NCI-H748 (cell line): ENCODE measurements around the gene CSNK2A3.
"Not testable (repeated sequence)": the region's sequence is repeated elsewhere in the genome, so short reads cannot be mapped to it uniquely, and the experiment has no call there.

Experiments
- DNase-seq: peaks from one replicate; lab custom pipeline; 2025; ENCODE audit not compliant: unreplicated experiment; lab: John Stamatoyannopoulos, UW

Gene CSNK2A3

GRCh38 chr11:11380340-11380739 is 27.3 kb upstream of the CSNK2A3 start:
- no peak for DNase-seq

- DNase-seq: no peak
Observed at GRCh38 chr11:11379661-11380060, 26.6 kb upstream of the CSNK2A3 start.

- DNase-seq: no peak
Observed at GRCh38 chr11:11378184-11378940, 25.3 kb upstream of the CSNK2A3 start.

DNA sequence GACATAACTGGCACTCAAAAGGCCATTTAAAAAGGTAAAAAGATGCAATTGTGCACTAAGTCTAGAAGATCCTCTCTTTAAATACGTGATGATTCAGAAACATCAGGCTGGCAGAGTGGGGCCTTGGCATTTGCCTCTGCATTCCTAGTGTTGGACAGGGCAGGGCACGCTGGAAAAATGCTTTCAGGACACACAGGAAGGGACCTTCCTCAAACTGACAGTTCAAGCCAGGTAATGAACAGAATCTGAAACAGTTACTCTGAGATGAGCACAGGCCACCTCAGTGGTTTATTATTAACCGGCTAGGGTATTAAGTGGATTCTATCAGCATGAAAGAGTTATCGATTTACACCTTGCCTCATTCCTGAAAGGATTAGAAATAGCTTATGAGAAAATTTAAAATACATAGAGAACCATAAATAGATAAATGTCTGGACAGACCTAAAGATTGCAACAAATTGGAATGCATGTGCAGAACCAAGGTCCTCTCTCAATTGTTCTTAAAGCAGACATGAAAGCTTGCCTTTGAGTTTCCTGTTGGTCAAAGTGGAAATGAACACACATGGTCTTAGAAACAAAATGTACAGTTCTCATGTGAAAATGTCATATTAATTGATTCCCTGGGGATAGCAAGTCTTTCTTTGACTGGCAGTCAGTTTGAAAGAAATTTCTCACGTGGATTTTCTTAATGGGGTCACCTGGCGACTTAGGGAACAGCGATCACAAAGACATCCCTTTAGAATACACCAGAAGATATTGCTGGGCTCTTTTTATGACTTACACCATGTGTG is 21.5 kb upstream of the CSNK2A3 start:
- DNase-seq: no peak

DNA sequence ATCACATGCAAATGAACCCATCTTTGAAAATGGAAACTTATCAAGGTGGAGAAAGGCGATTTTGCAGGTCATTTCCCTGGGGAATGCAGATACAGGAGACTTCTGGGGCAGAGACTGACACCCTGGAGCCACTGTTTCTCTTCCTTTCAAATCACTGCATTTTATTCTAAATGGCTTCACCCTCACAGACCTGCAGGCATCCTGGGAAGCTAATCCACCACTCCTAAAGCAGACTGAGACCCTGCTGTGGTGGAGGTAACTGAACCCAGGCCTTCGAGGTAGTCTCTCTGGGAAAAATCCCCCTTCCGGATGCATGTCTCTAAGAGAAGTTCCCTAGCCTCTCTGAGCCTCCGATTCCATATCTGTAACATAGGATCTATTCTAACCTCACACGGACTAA is 20.9 kb upstream of the CSNK2A3 start:
- DNase-seq: no peak

DNA sequence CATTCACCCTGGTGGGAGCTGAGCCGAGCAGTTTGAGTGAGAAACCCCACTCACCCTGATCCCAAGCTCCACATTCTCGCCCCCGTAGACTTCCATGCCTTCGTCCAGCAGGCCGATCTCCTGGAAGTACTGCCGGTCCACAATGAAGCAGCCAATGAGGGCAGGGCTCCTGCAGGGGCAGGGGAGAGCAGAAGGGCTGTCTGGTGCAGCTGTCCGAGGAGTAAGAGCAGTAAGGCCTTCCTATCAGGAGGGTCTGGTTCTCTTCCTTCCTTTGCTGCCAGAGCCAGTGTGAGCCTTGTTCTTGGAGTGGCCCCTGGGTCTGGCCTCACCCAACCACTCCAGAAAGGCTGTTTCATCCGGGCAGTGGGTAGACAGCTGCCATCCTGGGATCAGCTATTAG is 19.4 kb upstream of the CSNK2A3 start:
- no peak for DNase-seq

DNA sequence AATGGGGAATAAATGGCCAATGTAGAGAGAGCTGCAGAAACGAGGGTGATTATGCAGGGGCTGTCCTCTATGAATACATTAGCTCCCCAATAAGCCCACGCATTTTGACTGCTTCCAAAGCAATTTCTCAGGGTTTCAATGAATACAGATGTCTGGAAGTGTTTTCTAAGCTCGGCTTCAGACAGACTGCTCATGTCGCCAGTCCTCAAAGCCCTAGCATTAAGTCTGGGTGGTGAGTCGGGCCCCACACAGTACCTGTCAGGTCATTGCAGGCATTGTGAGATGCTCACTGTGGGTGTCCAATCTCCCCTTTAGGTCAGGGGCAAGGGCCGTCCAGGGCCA is 17.9 kb upstream of the CSNK2A3 start:
- DNase-seq: no peak

DNA sequence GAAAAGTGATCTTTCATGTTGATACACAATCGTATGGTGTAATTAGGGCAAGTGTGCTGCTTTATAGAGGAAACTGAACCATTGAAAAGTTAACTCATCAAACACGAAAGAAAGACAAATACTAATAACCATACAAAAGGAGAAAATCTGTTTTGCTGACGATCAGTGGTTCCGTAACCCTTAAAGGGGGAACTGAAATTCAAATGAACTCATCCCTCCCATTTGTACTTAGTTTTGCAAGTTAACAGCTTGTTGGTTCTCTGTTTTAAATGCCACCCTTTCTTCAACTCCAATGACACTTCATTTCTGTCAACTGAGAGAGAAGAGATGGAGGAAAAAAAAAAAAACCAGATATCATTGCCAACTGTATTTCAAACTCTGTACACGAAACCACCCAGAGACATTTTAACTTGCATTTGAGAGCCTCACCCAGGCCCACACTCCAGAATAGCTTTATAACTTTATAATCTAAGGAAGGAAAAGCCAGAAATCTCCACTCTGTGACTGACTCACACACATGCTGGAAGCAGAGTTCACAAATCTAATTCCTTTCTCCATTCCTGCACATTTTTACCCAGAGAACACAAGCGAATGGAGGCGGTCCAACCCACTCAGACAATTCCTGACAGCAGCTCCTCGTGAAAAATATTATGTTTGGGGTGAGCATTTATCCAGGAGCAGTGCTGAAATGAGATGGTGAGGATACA is 17.4 kb upstream of the CSNK2A3 start:
- DNase-seq: no peak

DNA sequence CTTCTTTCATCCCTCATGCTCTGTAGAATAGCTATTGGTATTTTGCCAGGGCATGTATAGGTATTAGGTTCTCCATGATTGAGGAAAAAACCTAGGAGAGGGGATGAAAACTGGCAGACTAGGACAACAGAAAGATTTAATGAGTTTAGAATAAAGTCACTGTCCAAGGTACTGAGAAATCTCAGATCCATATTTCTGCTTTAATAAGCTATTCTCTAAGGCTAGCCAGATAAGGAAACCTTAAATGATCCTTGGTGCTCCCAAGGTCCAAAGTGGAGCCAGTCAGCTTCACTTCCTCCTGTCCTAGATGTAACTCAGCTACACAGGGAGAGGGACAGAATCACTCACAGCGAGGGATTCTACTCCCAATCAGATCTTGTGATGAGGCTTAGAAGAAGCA is 13.7 kb upstream of the CSNK2A3 start:
- no peak for DNase-seq

- DNase-seq: peak; percentile 23
Observed at GRCh38 chr11:11363674-11364073, 10.6 kb upstream of the CSNK2A3 start.

DNA sequence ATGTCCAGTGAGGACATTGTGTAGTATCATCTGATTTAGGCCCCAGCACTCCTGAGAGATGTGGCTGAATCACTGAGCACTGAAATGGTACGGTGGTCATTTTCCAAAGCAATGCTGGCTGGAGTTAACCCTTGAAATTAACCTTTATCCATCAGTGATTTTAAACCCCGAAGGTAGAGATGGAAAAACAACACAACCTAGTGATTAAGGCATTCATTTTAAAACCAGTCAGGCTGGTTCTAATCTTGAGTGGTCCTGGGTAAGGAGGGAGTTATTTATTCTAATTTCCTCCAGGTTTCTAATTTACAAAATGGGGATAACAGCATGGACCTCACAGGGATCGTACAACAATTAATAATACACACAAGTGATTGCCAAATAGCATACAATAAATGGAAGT is 6.6 kb upstream of the CSNK2A3 start:
- peak; percentile 82 for DNase-seq

- DNase-seq: no peak
Observed at GRCh38 chr11:11356842-11357241, 3.8 kb upstream of the CSNK2A3 start.

GRCh38 chr11:11351851-11352250 is 1.2 kb downstream of the CSNK2A3 start:
- DNase-seq: not testable (repeated sequence)

DNA sequence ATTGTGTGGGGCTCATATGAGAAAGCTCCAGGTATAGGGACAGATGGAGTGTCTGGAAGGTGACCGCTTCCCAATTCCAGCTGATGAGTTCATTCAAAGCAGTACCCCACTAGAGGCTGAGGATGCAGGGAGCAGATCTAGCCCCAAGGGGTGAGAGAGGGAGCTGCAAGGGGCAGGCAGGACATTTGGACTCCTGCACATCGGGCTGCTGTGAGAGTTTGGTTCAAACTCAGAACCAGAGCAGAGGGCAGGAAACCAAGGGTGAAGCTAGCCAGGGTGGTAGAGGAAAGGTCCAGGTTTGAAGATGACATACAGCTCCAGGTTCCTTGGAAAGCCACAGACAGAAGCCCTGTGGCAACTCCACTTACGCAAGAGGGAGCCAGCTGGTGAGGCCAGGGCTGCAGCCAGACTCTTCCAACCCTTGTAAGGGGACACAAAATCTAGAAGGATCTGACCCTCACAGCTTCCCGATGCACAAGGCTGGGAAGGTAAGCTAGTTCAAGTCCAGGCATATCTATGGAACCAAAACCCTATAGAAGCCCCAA is 1.9 kb downstream of the CSNK2A3 start:
- no peak for DNase-seq

GRCh38 chr11:11349870-11350337 is 3.1 kb downstream of the CSNK2A3 start:
- DNase-seq: no peak

- DNase-seq: no peak
Observed at GRCh38 chr11:11349106-11349825, 3.8 kb downstream of the CSNK2A3 start.

DNA sequence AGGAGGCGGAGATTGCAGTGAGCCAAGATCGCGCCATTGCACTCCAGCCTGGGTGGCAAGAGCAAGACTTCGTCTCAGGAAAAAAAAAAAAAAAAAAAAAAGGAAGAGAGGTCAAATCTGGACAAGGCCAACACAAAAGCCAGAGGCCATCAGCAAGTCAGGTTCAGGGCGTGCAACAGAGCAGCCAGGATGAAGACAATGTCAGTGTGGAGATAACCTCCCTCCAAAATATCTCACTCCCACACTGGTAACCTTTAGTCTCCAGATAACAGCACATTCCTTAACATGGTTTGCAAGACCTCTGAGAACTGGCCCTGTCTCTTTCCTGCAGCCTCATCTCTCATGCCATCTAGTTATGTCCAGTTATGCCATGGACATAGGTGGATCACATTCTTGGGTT is 4.7 kb downstream of the CSNK2A3 start:
- DNase-seq: no peak

DNA sequence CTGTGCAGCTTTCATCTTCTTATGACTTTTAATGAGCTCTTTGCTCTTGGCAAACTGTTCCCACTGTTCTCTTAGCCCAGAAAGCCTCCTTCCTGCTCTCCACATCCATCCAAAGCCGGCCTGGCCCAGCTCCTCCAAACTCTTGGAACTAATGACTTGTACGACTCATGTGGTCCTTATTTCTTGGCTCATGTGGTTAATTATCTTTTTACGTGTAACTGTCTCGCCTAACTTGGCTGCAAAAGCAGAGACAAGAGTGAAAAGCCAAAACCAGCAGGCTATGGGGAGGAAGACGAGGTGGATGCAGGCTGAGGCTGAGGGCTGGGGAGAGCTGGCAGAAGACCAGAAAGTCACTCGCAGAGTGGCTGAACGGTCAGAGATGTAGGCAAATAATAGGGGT is 5.5 kb downstream of the CSNK2A3 start:
- no peak for DNase-seq

GRCh38 chr11:11346303-11346702 is 6.7 kb downstream of the CSNK2A3 start:
- peak; percentile 97 for DNase-seq

DNA sequence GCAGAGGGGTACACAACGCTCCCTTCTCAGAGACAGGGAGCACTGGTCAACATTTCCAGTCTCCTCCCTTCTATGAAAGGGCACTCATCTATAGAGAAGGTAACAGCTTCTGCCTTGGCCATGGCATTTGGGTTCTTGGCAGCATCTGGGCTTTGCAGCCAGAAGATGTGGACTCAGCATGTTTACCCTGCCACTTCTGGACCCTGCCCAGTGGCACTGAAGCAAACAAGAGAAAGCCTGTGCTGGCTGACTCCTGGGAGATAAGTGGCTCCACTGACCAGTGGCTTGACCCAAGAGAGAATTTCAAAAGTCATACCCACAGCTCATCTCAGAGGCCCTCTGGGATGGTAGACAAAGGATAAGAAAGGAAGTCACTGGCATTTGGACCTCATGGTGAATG is 8.0 kb downstream of the CSNK2A3 start:
- no peak for DNase-seq

DNA sequence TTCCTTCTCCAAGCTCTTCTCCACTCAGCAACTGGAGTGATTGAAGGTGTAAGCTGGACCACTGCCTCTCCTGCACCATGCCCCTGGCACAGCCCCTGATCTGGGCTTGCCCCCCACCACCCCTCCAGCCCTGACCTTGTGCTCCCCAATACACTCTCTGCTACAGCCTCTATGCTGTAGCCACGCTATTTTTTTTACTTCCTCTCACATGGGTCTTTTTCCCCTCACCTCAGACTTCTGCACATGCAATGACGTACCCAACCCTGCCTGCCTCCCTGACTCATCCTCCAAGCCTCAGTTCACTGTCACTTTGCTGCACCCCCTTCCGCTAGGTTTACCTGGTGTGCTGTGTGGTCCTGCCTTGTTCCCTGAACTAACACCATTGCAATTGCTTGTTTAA is 9.0 kb downstream of the CSNK2A3 start:
- no peak for DNase-seq
